GM06990 (cell line): ENCODE data around the gene MARVELD3.

ENCODE experiments used
- DNase-seq: peaks from one replicate; pipeline ENCODE4 v3.0.0-alpha.2; 2011; ENCODE audit not compliant: insufficient read length; ENCODE audit errors: extremely low read depth
- H3K27me3 ChIP-seq: replicated peaks from 2 replicates; pipeline ENCODE4 v1.6.0; 2011; ENCODE audit warnings: low read length; ENCODE audit not compliant: control insufficient read depth, insufficient read depth
- H3K36me3 ChIP-seq: 2 replicates; pipeline ENCODE4 v1.5.1; 2011; ENCODE audit warnings: low read length; ENCODE audit not compliant: control insufficient read depth, insufficient read depth
- H3K4me3 ChIP-seq: replicated peaks from 2 replicates; pipeline ENCODE4 v1.5.1; 2011; ENCODE audit warnings: low read depth, mild to moderate bottlenecking, control low read depth, low read length
- CTCF ChIP-seq: IDR thresholded peaks from 2 replicates; pipeline ENCODE4 v1.5.1; 2011; ENCODE audit warnings: low read length, control low read depth, mild to moderate bottlenecking, inconsistent platforms; ENCODE audit not compliant: insufficient read depth, poor library complexity, severe bottlenecking

MARVELD3 gene

GRCh38 chr16:71628810-71629209 is 2.8 kb downstream of the MARVELD3 start:
- H3K36me3 ChIP-seq, result no peaks in the 10 kb centered on the region
- DNase-seq, result no peak
- no peak overlapping the region for H3K4me3 ChIP-seq
- H3K27me3 ChIP-seq, result no peaks in the 10 kb centered on the region
- TF ChIP-seq CTCF, result no peak

GRCh38 chr16:71629278-71630016 is 3.5 kb downstream of the MARVELD3 start:
- H3K27me3 ChIP-seq, result no peaks in the 10 kb centered on the region
- TF ChIP-seq CTCF, result no peak
- H3K36me3 ChIP-seq, result no peaks in the 10 kb centered on the region
- H3K4me3 ChIP-seq, result no peak overlapping the region
- no peak for DNase-seq

- Histone ChIP-seq H3K36me3 (no peaks in the 10 kb centered on the region), H3K4me3 (no peak overlapping the region), H3K27me3 (no peaks in the 10 kb centered on the region)
- TF ChIP-seq CTCF, result no peak
- DNase-seq, result no peak
Observed at GRCh38 chr16:71630808-71631207, 4.8 kb downstream of the MARVELD3 start.

GRCh38 chr16:71631776-71632175 is 5.8 kb downstream of the MARVELD3 start:
- Histone ChIP-seq H3K36me3 (no peaks in the 10 kb centered on the region), H3K27me3 (no peaks in the 10 kb centered on the region), H3K4me3 (no peak overlapping the region)
- DNase-seq, result no peak
- no peak for TF ChIP-seq CTCF

GRCh38 chr16:71635632-71636031 is 9.6 kb downstream of the MARVELD3 start:
- TF ChIP-seq CTCF, result no peak
- DNase-seq, result no peak
- Histone ChIP-seq H3K4me3 (no peak overlapping the region), H3K27me3 (no peaks in the 10 kb centered on the region), H3K36me3 (no peaks in the 10 kb centered on the region)

GRCh38 chr16:71637398-71637797 is 11.4 kb downstream of the MARVELD3 start:
- no peak for DNase-seq
- H3K36me3 ChIP-seq, result no peaks in the 10 kb centered on the region
- H3K27me3 ChIP-seq, result no peaks in the 10 kb centered on the region
- no peak overlapping the region for H3K4me3 ChIP-seq
- TF ChIP-seq CTCF, result no peak
